Stimulated activated CD4-positive, alpha-beta T cell treated with anti-CD3 and anti-CD28 coated beads, Interleukin-2, amount 100 ng/mL, for 48 hours (primary cell): ENCODE measurements around the gene TFAP2E.

Experiments
- DNase-seq, 2 donors: peaks; one replicate each; pipeline ENCODE4 v3.0.0-alpha.2; 2020

Gene TFAP2E

GRCh38 chr1:35557611-35558373, 15.3 kb upstream of the TFAP2E start, which contains the start of gene NCDN:
Gene NCDN (plus strand): TSS chr1:35557799. CDS start chr1:35558191, 392 bp downstream.
- DNase-seq, result peak; percentile 93

GRCh38 chr1:35558374-35559316, 14.5 kb upstream of the TFAP2E start:
- no peak for DNase-seq

DNA sequence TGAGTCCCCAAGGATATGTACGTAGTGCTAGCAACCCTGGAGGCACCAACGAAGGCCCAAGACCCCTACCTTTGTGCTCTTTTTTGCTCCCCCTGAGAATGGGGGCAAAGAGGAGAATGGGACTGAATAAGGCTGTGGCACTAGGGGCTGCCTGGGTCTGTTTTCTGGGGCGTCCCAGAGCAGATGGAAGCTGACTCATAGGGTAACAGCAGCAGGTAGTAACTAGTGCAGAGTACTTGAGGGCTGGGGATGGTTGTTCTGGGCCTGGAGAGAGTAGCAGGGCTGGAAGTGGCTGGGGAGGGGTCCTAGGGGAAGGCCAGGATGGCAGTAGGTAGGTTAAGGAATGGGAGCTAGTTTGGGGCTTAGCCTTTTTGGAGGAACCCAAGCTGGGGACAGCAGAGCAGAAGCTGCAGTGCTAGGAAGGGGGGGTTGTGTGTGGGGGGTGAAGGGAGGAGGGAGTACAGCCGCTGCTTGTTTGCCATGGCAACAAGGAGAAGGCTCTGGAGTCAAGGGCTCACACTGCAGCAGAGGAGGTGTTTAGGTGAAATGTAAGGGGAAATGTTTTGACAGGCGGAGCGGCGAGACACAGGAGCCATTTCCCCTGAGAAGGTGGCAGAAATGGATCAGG, 13.7 kb upstream of the TFAP2E start:
- no peak for DNase-seq

- DNase-seq, result no peak
Observed at GRCh38 chr1:35560256-35561225, 12.6 kb upstream of the TFAP2E start.

DNA sequence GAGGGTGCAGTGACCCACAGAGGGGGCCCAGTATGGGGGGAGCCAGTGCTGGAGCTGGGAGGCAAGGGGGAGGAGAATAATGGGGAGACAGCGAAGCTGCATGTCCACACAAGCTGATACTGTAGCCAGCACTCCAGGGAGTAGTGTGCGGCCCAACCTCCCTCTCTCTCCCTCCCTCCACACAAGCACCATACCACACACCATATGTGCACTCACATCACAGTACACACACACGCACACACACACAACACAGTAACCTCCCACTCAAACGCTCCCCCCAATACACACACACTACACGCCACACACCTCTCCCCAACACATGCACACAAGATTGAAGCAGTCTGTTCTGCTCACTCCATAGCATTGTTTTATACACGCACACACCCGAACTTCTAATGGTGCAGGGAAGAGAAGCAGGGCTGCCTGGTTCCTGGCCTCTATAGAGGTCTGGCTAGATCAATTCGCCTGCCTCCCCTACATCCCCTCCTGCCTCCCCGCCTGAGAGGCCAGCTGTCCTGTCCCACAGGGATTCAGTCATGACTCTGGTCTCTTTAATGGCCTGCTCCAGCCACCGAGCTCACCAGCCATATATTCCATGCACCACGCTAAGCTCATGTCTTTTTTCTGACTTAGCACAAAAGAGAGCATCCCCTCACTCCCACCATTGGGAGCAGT, 11.7 kb upstream of the TFAP2E start:
- no peak for DNase-seq

DNA sequence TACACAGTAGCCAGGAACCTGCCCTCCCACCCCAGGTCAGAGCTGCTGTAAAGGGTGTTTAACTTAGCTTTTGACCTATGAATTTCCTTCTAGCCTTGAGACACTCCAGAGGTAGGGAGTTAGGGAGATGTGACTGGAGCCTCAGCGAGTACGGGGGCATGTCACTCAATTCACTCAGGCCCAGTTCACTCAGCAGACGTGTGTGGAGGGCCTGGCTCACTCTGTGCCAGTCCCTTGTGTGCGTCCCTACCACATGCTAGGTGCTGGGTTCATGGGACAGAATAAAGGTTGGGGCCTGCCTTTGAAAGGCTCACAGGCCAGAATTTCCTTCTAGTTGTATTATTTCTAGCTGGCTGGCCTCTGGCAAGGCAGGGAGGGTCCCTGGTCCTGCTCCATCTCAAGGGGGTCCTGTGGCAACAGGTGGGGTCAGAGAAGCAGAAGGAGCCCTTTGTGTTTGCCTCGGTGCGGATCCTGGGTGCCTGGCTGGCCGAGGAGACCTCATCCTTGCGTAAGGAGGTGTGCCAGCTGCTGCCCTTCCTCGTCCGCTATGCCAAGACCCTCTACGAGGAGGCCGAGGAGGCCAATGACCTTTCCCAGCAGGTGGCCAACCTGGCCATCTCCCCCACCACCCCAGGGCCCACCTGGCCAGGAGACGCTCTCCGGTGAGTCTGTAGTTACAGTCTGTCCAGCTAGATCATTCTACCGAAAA, 11.0 kb upstream of the TFAP2E start:
- DNase-seq, result no peak

DNA sequence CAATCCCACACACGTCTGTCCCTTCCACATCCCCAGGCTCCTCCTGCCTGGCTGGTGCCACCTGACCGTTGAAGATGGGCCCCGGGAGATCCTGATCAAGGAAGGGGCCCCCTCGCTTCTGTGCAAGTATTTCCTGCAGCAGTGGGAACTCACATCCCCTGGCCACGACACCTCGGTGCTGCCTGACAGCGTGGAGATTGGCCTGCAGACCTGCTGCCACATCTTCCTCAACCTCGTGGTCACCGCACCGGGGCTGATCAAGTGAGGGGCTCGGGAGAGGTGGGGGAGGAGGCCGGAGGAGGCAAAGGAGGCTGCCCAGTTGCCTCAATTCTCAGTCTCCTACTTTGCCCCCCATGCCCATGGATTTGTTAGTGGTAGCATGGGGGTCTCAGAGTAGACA, 9.9 kb upstream of the TFAP2E start:
- DNase-seq, result no peak

DNA sequence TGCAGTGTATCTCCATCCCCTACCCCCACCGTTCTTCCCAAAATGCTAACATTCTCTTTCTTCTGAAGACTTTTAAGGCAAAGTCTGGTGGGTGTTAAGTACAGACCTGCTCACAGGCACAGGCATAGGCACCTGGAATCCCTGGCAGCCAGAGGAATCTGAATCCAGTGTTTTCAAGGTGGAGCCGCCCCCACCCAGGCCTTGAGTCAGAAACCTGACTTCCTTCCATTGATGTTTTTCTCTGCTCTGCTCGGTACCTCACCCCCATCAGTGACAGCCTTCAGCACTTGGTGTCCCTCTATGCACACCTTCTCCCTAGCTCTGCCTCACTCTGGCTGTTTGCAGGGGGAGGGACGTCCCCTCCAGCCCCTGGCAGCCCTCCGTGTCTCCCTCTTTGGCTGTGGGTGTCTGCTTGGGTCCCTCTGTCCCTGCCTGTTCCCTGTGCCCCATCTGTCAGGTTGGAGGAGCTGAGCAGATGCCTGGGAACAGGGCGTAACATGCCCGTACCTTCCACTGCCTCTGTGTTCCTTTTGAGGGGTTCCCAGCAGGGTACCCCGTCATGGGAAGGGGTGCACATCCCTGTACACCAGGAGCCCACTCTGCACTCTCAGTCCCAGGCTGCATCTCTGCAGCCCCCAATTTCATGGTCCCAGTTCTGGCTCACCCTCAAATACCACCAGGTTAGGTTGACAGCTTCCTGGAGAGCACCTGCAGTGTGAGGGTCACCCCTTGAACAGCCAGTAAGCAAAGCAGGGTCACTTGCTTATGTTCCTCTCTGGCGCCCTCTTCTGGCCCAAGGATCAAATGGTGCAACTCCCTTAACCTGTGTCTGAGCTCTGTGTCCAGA, 8.9 kb upstream of the TFAP2E start:
- peak; percentile 83 to 84 for DNase-seq

GRCh38 chr1:35564884-35565741, 8.0 kb upstream of the TFAP2E start:
- no peak for DNase-seq

GRCh38 chr1:35565742-35566133, 7.4 kb upstream of the TFAP2E start:
- no peak for DNase-seq

- DNase-seq, result no peak
Observed at GRCh38 chr1:35567947-35568558, 5.1 kb upstream of the TFAP2E start.

DNA sequence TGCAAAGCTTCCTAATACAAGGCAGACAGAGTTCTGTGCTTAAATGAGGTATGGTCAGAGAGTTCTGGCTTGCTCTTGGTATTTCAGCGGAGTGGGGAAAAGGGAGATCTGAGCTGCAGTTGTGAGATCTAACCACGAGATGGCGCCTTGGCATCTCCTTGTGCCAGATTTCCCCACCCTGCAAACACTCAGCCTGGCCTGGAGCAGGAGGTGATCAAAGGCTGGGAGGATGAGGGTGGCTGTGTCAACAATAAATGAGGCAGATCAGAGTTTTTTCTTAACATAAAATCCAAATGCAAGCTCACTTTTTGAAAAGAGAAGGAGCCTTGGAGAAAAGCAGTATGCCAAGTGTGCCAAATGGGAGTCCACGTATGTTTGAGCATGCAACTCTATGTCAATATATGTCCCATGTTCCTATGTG, 4.1 kb upstream of the TFAP2E start:
- peak; percentile 59 to 60 for DNase-seq

DNA sequence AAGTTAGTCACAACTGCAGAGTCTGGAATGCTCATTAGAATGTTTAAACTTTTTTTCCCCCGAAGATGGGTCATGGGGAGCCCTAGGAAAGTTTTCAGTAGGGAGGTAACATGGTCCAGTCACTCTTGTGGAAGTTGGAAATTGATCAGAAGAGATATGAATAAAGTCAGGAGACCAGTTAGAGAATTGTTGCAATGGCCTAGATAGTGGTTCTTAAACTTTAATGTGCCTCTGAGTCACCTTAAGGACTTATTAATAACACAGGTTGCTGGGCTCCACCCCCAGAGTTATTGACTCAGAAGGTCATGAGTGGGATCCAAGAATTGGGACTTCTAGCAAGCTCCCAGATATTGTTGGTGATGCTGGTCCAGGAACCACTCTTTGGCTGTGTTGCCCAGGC, 3.2 kb upstream of the TFAP2E start:
- no peak for DNase-seq

DNA sequence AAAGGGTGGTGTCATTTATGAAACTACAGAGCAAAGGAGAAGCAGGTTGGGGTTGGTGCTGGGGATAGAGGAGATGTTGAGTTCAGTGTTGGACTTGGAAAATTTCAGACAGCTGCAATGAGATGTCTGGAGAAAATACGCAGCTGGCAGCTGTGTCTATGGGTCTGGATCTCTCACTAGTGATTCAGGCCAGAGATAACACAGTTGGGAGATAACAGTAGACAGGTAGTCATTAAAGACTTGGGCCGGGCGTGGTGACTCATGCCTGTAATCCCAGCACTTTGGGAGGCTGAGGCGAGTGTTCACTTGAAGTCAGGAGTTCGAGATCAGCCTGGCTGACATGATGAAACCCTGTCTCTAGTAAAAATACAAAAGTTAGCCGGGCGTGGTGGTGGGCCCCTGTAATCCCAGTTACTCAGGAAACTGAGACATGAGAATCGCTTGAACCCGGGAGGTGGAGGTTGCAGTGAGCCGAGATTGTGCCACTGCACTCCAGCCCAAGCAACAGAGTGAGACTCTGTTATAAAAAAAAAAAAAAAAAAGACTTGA, 2.5 kb upstream of the TFAP2E start:
- no peak for DNase-seq

- no peak for DNase-seq
Observed at GRCh38 chr1:35571263-35571662, 1.9 kb upstream of the TFAP2E start.

DNA sequence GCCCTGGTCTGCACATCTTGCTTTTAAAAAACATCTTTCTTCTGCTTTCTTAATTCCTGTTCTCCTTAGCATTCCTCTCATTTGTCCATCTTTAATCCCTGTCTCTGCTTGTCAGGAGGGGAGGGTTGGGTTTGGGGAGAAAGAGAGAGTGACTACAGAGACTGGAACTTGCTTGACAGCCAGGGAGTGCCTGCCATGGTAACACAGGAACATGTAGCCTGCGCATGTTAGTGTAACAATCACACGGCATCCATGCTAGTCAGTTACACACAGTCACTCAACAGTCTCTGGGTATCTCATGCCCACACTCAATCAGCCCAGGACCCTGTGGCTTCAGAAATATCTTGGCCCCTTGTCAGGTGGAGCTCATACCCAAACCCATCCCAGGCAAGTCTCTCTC, 818 bp upstream of the TFAP2E start:
- no peak for DNase-seq

DNA sequence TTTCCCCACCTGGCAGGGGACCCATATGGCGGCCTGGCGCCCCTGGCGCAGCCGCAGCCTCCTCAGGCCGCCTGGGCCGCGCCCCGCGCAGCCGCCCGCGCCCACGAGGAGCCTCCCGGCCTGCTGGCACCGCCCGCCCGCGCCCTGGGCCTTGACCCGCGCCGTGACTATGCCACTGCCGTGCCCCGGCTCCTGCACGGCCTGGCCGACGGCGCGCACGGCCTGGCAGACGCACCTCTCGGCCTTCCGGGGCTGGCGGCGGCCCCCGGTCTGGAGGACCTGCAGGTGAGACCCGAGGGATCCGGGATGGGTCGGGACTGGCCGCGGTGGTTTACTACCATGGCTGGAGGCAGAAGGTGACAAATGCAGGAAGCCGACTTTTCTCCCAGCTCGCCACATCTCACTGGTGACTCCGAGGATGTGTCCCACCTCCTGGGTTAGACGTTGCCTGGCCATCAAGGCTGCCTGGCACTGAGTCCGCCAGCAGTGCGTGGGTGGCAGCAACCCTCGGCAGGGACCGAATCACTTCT, 1.1 kb downstream of the TFAP2E start:
- no peak for DNase-seq
